Heart right ventricle (tissue), 16 donors: Measurements from ENCODE around the gene INHA. TPM values are rescaled to one million over a fixed set of nuclear protein-coding genes. Genes with fewer than 3 reads are reported as not detected.
A peak's percentile ranks its signal among the peaks of the same experiment; 100 is the strongest.

Experiments used
- ATAC-seq, 8 donors: fragments of 200-7000 bp; cut with Tn5 transposase; one replicate each; pipeline ENCODE4 v1.9.1; 2020; ENCODE audit warnings: mild to moderate bottlenecking in 8 of 8, moderate library complexity in 8 of 8, moderate number of reproducible peaks in 1 of 8
- DNase-seq, 2 donors: peaks; one replicate each; pipeline ENCODE4 v3.0.0-alpha.2; 2020
- H3K27ac ChIP-seq, 10 donors: fragments of 200-600 bp; sonication (generic) in 2 of 10; one replicate each; pipeline versions ENCODE4 v1.5.0 to v1.8.0; 2020 to 2022; ENCODE audit warnings: mild to moderate bottlenecking in 3 of 10
- H3K27me3 ChIP-seq, 7 donors: fragments of 200-600 bp; one replicate each; pipeline ENCODE4 v1.8.0; 2021 to 2022; ENCODE audit warnings: mild to moderate bottlenecking in 2 of 7
- H3K36me3 ChIP-seq, 9 donors: fragments of 200-600 bp; sonication (generic) in 1 of 9; one replicate each; pipeline versions ENCODE4 v1.5.0 to v1.8.0; 2020 to 2022; ENCODE audit warnings: mild to moderate bottlenecking in 2 of 9
- H3K4me1 ChIP-seq, 9 donors: fragments of 200-600 bp; sonication (generic) in 1 of 9; one replicate each; pipeline versions ENCODE4 v1.5.0 to v1.8.0; 2020 to 2022; ENCODE audit warnings: mild to moderate bottlenecking in 4 of 9
- H3K4me3 ChIP-seq, 10 donors: fragments of 200-600 bp; sonication (generic) in 2 of 10; one replicate each; pipeline versions ENCODE4 v1.5.0 to v1.8.0; 2020 to 2022; ENCODE audit warnings: mild to moderate bottlenecking in 7 of 10, moderate library complexity in 2 of 10
- H3K9me3 ChIP-seq, 11 donors: fragments of 200-600 bp in 10 of 11; sonication (generic) in 2 of 11; one replicate each; pipeline versions ENCODE4 v1.5.0 to v1.8.0; 2013 to 2022; ENCODE audit warnings: mild to moderate bottlenecking in 2 of 11, control low read depth in 1 of 11, moderate library complexity in 1 of 11
- CTCF ChIP-seq, 9 donors: fragments of 200-600 bp; sonication (generic) in 2 of 9; IDR thresholded peaks; one replicate each; pipeline versions ENCODE4 v1.5.0 to v1.8.0; 2021 to 2022; ENCODE audit warnings: antibody characterized with exemption in 9 of 9, mild to moderate bottlenecking in 5 of 9, moderate library complexity in 1 of 9
- WGBS, 2 donors: extraction: QIAGEN DNeasy Blood & Tissue Kit; methylation state at CpG; one replicate each; pipeline ENCODE4 v1.1.7; 2013; ENCODE audit warnings: inconsistent platforms in 1 of 2; 5-methylcytosine and 5-hydroxymethylcytosine counted together
- intact Hi-C, 10 donors: fragments of 100-400 bp; cut with DNase I; formaldehyde crosslinking; loops; one replicate each; pipeline versions ENCODE4 v1.11.1 to v1.14.2; 2022
- polyA plus RNA-seq, 2 donors: library from polyadenylated mRNA; stranded (reverse); fragments of 200-250 nt; gene quantifications; one replicate each; pipeline ENCODE4 v1.2.3, GENCODE V29; 2013
- total RNA-seq, 10 donors: library from RNA; stranded (reverse); fragmentation: NEBNext Ultra II Directional in 3 of 10; extraction: Animal tissue kit (Norgen Biotek cat#: 25700) in 3 of 10; gene quantifications; one replicate each; pipeline versions ENCODE4 v1.2.1 to v1.2.4, GENCODE V29; 2021 to 2023
- donor health status: Arrhythmogenic right ventricular cardiomyopathy.
- donor health status: ischemic (EF 13 %, LVEDD 7.1; RV severe dilation, severe dysfunction).
- donor health status: healthy with polysubstance abuse.
- donor health status: DM: no; HTN: yes; CAD: no.
- donor health status: DM: no; HTN: no; CAD: no.
- donor health status: ischemic (EF 25% LVEDD 6.9; RV normal size, moderate dysfunction).
- donor health status: ischemic (EF 25% LVEDD 5.7; RV mildly dilated, moderate dysfunction).
- donor health status: healthy.
- donor health status: DM: yes; HTN: yes; CAD: no.
- donor health status: Ischemic cardiomyopathy.
- donor health status: ischemic (EF 35%, LVEDD 5.7; RV mildly dilated, moderate dysfunction).
- donor health status: nonischemic (EF 11% LVEDD 7.7; RV severe dilation, severe dysfunction).
- donor health status: DM: yes; HTN: yes; CAD: no.
- donor health status: PGD.
- donor health status: ischemic (EF 29% LVEDD 5.4; RV normal size, mild dysfunction).
- donor health status: nonischemic (EF 23%, LVEDD 6.1; RV moderate dilation, normal function).

Gene INHA
- total and polyA plus RNA-seq, 12 donors, result 1.1 to 22.1 (median 3.0) TPM

GRCh38 chr2:219612577-219613286, 40.6 kb downstream of the INHA start:
- TF ChIP-seq CTCF (IDR thresholded peaks at IDR 0.05), result no peak
- H3K36me3 ChIP-seq, result peaks cover 0 to 71% (median 18%) of the 10 kb centered on the region in 9 donors
- no peak overlapping the region for H3K4me3 ChIP-seq
- peaks cover 0 to 49% (median 29%) of the 10 kb centered on the region in 9 donors for H3K4me1 ChIP-seq
- H3K27me3 ChIP-seq, result no peaks in the 10 kb centered on the region
- WGBS, 2 donors, result 85 to 89% methylated on average over 15 of the region's 15 CpGs
- no peak for DNase-seq
- intact Hi-C loops, result no loop called here
- H3K9me3 ChIP-seq, result no peaks in the 10 kb centered on the region
- H3K27ac ChIP-seq, result no peak overlapping the region
- no peak for ATAC-seq

GRCh38 chr2:219613461-219614070, 41.5 kb downstream of the INHA start:
- intact Hi-C loops, result no loop called here
- ATAC-seq (no peak), DNase-seq (no peak)
- WGBS, 2 donors, result 94 to 100% methylated on average over 9 to 11 of the region's 11 CpGs
- no peak for TF ChIP-seq CTCF (IDR thresholded peaks at IDR 0.05)
- Histone ChIP-seq H3K36me3 (peaks cover 0 to 62% (median 15%) of the 10 kb centered on the region in 9 donors), H3K9me3 (no peaks in the 10 kb centered on the region), H3K4me1 (peaks cover under 1 to 58% (median 36%) of the 10 kb centered on the region in 9 donors), H3K4me3 (no peak overlapping the region), H3K27ac (no peak overlapping the region), H3K27me3 (no peaks in the 10 kb centered on the region)

- Histone ChIP-seq H3K27me3 (no peaks in the 10 kb centered on the region), H3K27ac (no peak overlapping the region), H3K4me3 (no peak overlapping the region), H3K36me3 (peaks cover 0 to 55% (median 9%) of the 10 kb centered on the region in 9 donors), H3K9me3 (no peaks in the 10 kb centered on the region), H3K4me1 (peaks cover 3 to 60% (median 33%) of the 10 kb centered on the region in 9 donors)
- DNase-seq (no peak), ATAC-seq (no peak)
- intact Hi-C loops, result no loop called here
- WGBS, 2 donors, result 91 to 96% methylated on average over 11 of the region's 11 CpGs
- TF ChIP-seq CTCF (IDR thresholded peaks at IDR 0.05), result no peak
Observed at GRCh38 chr2:219614076-219614860, 42.2 kb downstream of the INHA start.

- TF ChIP-seq CTCF (IDR thresholded peaks at IDR 0.05), result no peak
- Histone ChIP-seq H3K27ac (peak overlapping the region in 1 of 10 donors; percentile 79), H3K36me3 (peaks cover 0 to 48% (median 9%) of the 10 kb centered on the region in 9 donors), H3K4me1 (peaks cover 3 to 53% (median 28%) of the 10 kb centered on the region in 9 donors), H3K4me3 (no peak overlapping the region), H3K9me3 (no peaks in the 10 kb centered on the region), H3K27me3 (no peaks in the 10 kb centered on the region)
- 92 to 94% methylated on average over 11 of the region's 11 CpGs for WGBS, 2 donors
- ATAC-seq (no peak), DNase-seq (no peak)
- intact Hi-C loops, result no loop called here
Observed at GRCh38 chr2:219615036-219615435, 42.9 kb downstream of the INHA start.
